GM12872 (cell line): ENCODE measurements around the gene DONSON.

Experiments used
- CTCF ChIP-seq: IDR thresholded peaks from 3 replicates; pipeline ENCODE4 v1.5.1; 2011; ENCODE audit warnings: low read depth, mild to moderate bottlenecking, low read length, moderate library complexity; ENCODE audit not compliant: insufficient read depth

DONSON gene

GRCh38 chr21:33550772-33551660, 37.5 kb downstream of the DONSON start:
- no peak for TF ChIP-seq CTCF

GRCh38 chr21:33549848-33550771, 38.4 kb downstream of the DONSON start:
- no peak for TF ChIP-seq CTCF

- no peak for TF ChIP-seq CTCF
Observed at GRCh38 chr21:33546086-33546485, 42.4 kb downstream of the DONSON start.

- TF ChIP-seq CTCF: no peak
Observed at GRCh38 chr21:33544451-33545195, 43.9 kb downstream of the DONSON start.

GRCh38 chr21:33543505-33544129, 44.9 kb downstream of the DONSON start:
- no peak for TF ChIP-seq CTCF

- no peak for TF ChIP-seq CTCF
Observed at GRCh38 chr21:33542640-33543504, 45.6 kb downstream of the DONSON start, which contains the start of gene SON. SON (plus strand) TSS chr21:33543038; CDS start chr21:33543093, 55 bp downstream.
